Nephron progenitor cell (in vitro differentiated cells): ENCODE results near the gene ZNFX1.
A peak's percentile ranks its signal among the peaks of the same experiment; 100 is the strongest.

Source experiments
- DNase-seq: peaks from one replicate; pipeline ENCODE4 v3.0.0; 2021
- H3K27ac Mint-ChIP-seq: 2 replicates; pipeline ENCODE4 v1.8.0; 2021; ENCODE audit warnings: mild to moderate bottlenecking, moderate library complexity, mixed read lengths
- H3K27me3 Mint-ChIP-seq: 2 replicates; pipeline ENCODE4 v1.8.0; 2021; ENCODE audit warnings: mild to moderate bottlenecking, low read depth, mixed read lengths; ENCODE audit not compliant: poor library complexity
- H3K36me3 Mint-ChIP-seq: 2 replicates; pipeline ENCODE4 v1.8.0; 2021; ENCODE audit warnings: low read depth, mixed read lengths
- H3K4me1 Mint-ChIP-seq: 2 replicates; pipeline ENCODE4 v1.8.0; 2021; ENCODE audit warnings: mixed read lengths
- H3K4me3 Mint-ChIP-seq: 2 replicates; pipeline ENCODE4 v1.8.0; 2021; ENCODE audit warnings: mild to moderate bottlenecking, moderate library complexity, mixed read lengths
- H3K9me3 Mint-ChIP-seq: 2 replicates; pipeline ENCODE4 v1.8.0; 2021; ENCODE audit warnings: mild to moderate bottlenecking, moderate library complexity, mixed read lengths
- CTCF ChIP-seq: fragments of 200-600 bp; sonication (generic); IDR thresholded peaks from 2 replicates; pipeline ENCODE4 v1.5.0; 2021; ENCODE audit warnings: antibody characterized with exemption

ZNFX1 gene

GRCh38 chr20:49252556-49253350, 25.1 kb downstream of the ZNFX1 start:
- Mint-ChIP-seq H3K4me1 (no peaks in the 10 kb centered on the region), H3K27ac (no peak overlapping the region), H3K4me3 (no peak overlapping the region), H3K9me3 (no peaks in the 10 kb centered on the region), H3K27me3 (peaks cover 4% of the 10 kb centered on the region), H3K36me3 (peaks cover 69% of the 10 kb centered on the region)
- no peak for TF ChIP-seq CTCF
- no peak for DNase-seq

- H3K27ac Mint-ChIP-seq, result no peak overlapping the region
- H3K36me3 Mint-ChIP-seq, result peaks cover 62% of the 10 kb centered on the region
- H3K4me3 Mint-ChIP-seq, result no peak overlapping the region
- no peak for DNase-seq
- no peaks in the 10 kb centered on the region for H3K4me1 Mint-ChIP-seq
- H3K9me3 Mint-ChIP-seq, result no peaks in the 10 kb centered on the region
- H3K27me3 Mint-ChIP-seq, result no peaks in the 10 kb centered on the region
- no peak for TF ChIP-seq CTCF
These were observed 28.8 kb downstream of the ZNFX1 start for GRCh38 chr20:49248879-49249665.

GRCh38 chr20:49248301-49248700, 29.6 kb downstream of the ZNFX1 start:
- no peak overlapping the region for H3K4me3 Mint-ChIP-seq
- no peaks in the 10 kb centered on the region for H3K4me1 Mint-ChIP-seq
- H3K27me3 Mint-ChIP-seq, result no peaks in the 10 kb centered on the region
- H3K36me3 Mint-ChIP-seq, result peaks cover 62% of the 10 kb centered on the region
- no peaks in the 10 kb centered on the region for H3K9me3 Mint-ChIP-seq
- no peak for DNase-seq
- no peak for TF ChIP-seq CTCF
- H3K27ac Mint-ChIP-seq, result no peak overlapping the region

- DNase-seq, result no peak
- H3K27ac Mint-ChIP-seq, result peak overlapping the region; percentile 41
- no peaks in the 10 kb centered on the region for H3K4me1 Mint-ChIP-seq
- no peaks in the 10 kb centered on the region for H3K9me3 Mint-ChIP-seq
- H3K36me3 Mint-ChIP-seq, result peaks cover 61% of the 10 kb centered on the region
- no peak overlapping the region for H3K4me3 Mint-ChIP-seq
- no peak for TF ChIP-seq CTCF
- no peaks in the 10 kb centered on the region for H3K27me3 Mint-ChIP-seq
These were observed 30.1 kb downstream of the ZNFX1 start for GRCh38 chr20:49247792-49248191.

- peak overlapping the region; percentile 41 for H3K27ac Mint-ChIP-seq
These were observed 30.6 kb downstream of the ZNFX1 start for GRCh38 chr20:49247169-49247723.

More at GRCh38 chr20:49247169-49247723, 30.6 kb downstream of the ZNFX1 start:
- Mint-ChIP-seq H3K9me3 (no peaks in the 10 kb centered on the region), H3K27me3 (no peaks in the 10 kb centered on the region), H3K36me3 (peaks cover 56% of the 10 kb centered on the region), H3K4me1 (no peaks in the 10 kb centered on the region), H3K4me3 (no peak overlapping the region)
- DNase-seq, result no peak
- no peak for TF ChIP-seq CTCF
